A549 (cell line): ENCODE results near the gene RASSF8.

Source experiments
- CTCF ChIP-seq: fragments of >200 bp; sonication (Bioruptor Twin); formaldehyde crosslinking; IDR thresholded peaks from 3 replicates; pipeline ENCODE4 v1.5.1; 2016
- JUNB ChIP-seq: fragments of >200 bp; sonication (Bioruptor Twin); formaldehyde crosslinking; IDR thresholded peaks from 2 replicates; pipeline ENCODE4 v1.6.1; 2016
- PBX3 ChIP-seq: IDR thresholded peaks from 2 replicates; pipeline ENCODE4 v1.6.1; 2012
- POLR2A ChIP-seq: IDR thresholded peaks from 2 replicates; pipeline ENCODE4 v1.6.1; 2012; ENCODE audit warnings: mild to moderate bottlenecking, low read length
- RFX5 ChIP-seq: fragments of 450-650 bp; IDR thresholded peaks from 2 replicates; pipeline ENCODE4 v1.7.1; 2014; ENCODE audit warnings: antibody characterized with exemption, mild to moderate bottlenecking, moderate library complexity

DNA sequence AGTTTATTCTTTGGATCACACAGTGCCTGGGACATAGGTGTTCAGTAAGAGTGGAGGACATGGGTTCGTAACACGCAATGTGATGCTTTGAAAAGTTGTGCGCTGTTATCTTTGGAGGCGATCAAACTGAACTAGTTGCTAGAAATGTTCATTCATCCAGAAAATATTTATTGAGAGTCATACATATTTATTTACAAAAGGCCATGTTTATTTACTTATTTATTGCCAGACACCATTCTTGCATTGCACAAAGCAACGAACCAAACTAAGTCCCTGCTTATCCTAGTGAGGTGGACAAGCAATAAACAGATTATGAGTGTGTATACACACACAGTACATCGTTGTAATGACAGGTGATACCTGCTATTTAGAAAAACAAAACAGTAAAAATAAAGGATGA is 153.8 kb downstream of the RASSF8 start:
- TF ChIP-seq PBX3 (no peak), POLR2A (no peak), CTCF (no peak), JUNB (no peak), RFX5 (no peak)
